Liver (tissue), 9 donors: ENCODE measurements around the gene PERCC1. TPM values are rescaled to one million over a fixed set of nuclear protein-coding genes. Genes with fewer than 3 reads are reported as not detected.

Experiments
- DNase-seq: peaks from one replicate; pipeline ENCODE4 v3.0.0-alpha.2; 2017; ENCODE audit warnings: low spot score
- H3K27ac ChIP-seq, 2 donors: one replicate each; pipeline ENCODE4 v1.7.0; 2013; ENCODE audit warnings: inconsistent platforms in 2 of 2, low read length in 2 of 2, control low read depth in 1 of 2, low read depth in 1 of 2, mild to moderate bottlenecking in 1 of 2
- H3K27me3 ChIP-seq, 4 donors: one replicate each; pipeline versions ENCODE4 v1.6.1 to v1.7.0; 2013; ENCODE audit warnings: low read length in 3 of 4, inconsistent platforms in 1 of 4, mild to moderate bottlenecking in 1 of 4, moderate library complexity in 1 of 4; ENCODE audit not compliant: control insufficient read depth in 4 of 4, insufficient read depth in 4 of 4
- H3K36me3 ChIP-seq, 4 donors: one replicate each; pipeline versions ENCODE4 v1.6.1 to v1.7.0; 2013; ENCODE audit warnings: low read length in 3 of 4, mild to moderate bottlenecking in 3 of 4, low read depth in 1 of 4, moderate library complexity in 1 of 4; ENCODE audit not compliant: control insufficient read depth in 4 of 4, insufficient read depth in 3 of 4
- H3K4me1 ChIP-seq, 4 donors: one replicate each; pipeline versions ENCODE4 v1.6.1 to v1.7.0; 2013; ENCODE audit warnings: low read length in 3 of 4, mild to moderate bottlenecking in 3 of 4, moderate library complexity in 1 of 4; ENCODE audit not compliant: control insufficient read depth in 4 of 4, insufficient read depth in 4 of 4
- H3K4me3 ChIP-seq, 3 donors: one replicate each; pipeline versions ENCODE4 v1.6.1 to v1.7.0; 2013; ENCODE audit warnings: low read length in 3 of 3, control low read depth in 1 of 3, low read depth in 1 of 3, mild to moderate bottlenecking in 1 of 3
- H3K9ac ChIP-seq, 2 donors: one replicate each; pipeline ENCODE4 v1.7.0; 2013; ENCODE audit warnings: low read length in 2 of 2, mild to moderate bottlenecking in 2 of 2, moderate library complexity in 2 of 2, control low read depth in 1 of 2, low read depth in 1 of 2
- H3K9me3 ChIP-seq, 4 donors: one replicate each; pipeline versions ENCODE4 v1.6.1 to v1.7.0; 2013; ENCODE audit warnings: low read length in 3 of 4; ENCODE audit not compliant: control insufficient read depth in 4 of 4
- ATF3 ChIP-seq: IDR thresholded peaks from 2 replicates; pipeline ENCODE4 v1.6.1; 2016; ENCODE audit warnings: antibody characterized with exemption
- EGR1 ChIP-seq, 2 donors: IDR thresholded peaks; 2 replicates each; pipeline ENCODE4 v1.6.1; 2016 to 2018; ENCODE audit warnings: antibody characterized with exemption in 2 of 2, low read depth in 2 of 2
- FOXA1 ChIP-seq: IDR thresholded peaks from 2 replicates; pipeline ENCODE4 v1.6.1; 2016; ENCODE audit warnings: antibody characterized with exemption
- FOXA2 ChIP-seq: IDR thresholded peaks from 2 replicates; pipeline ENCODE4 v1.6.1; 2016; ENCODE audit warnings: antibody characterized with exemption
- HNF4A ChIP-seq, 2 donors: conservative IDR thresholded peaks; 2 replicates each; pipeline ENCODE4 v1.6.1; 2016; ENCODE audit warnings: antibody characterized with exemption in 2 of 2, mild to moderate bottlenecking in 2 of 2
- JUND ChIP-seq, 2 donors: IDR thresholded peaks; 2 replicates each; pipeline ENCODE4 v1.6.1; 2016; ENCODE audit warnings: antibody characterized with exemption in 2 of 2
- REST ChIP-seq: IDR thresholded peaks from 2 replicates; pipeline ENCODE4 v1.6.1; 2016; ENCODE audit warnings: antibody characterized with exemption, mild to moderate bottlenecking
- TAF1 ChIP-seq: conservative IDR thresholded peaks from 2 replicates; pipeline ENCODE4 v1.6.1; 2016; ENCODE audit warnings: antibody characterized with exemption, mild to moderate bottlenecking
- YY1 ChIP-seq: IDR thresholded peaks from 2 replicates; pipeline ENCODE4 v1.6.1; 2016; ENCODE audit warnings: antibody characterized with exemption, mild to moderate bottlenecking
- ZBTB33 ChIP-seq: IDR thresholded peaks from 2 replicates; pipeline ENCODE4 v1.6.1; 2016; ENCODE audit warnings: antibody characterized with exemption
- WGBS: extraction: QIAGEN DNeasy Blood & Tissue Kit; methylation state at CpG from one replicate; pipeline ENCODE4 v1.1.7; 2013; 5-methylcytosine and 5-hydroxymethylcytosine counted together
- polyA plus RNA-seq, 2 donors: library from polyadenylated mRNA; stranded (reverse) in 1 of 2; unstranded in 1 of 2; fragments of 200-250 nt in 1 of 2; fragments of >200 nt in 1 of 2; fragmentation: Nextera tagmentation in 1 of 2; extraction: Ambion mirVana in 1 of 2; gene quantifications; one replicate each; pipeline versions ENCODE4 v1.2.1 to v1.2.3, GENCODE V29; 2013 to 2015
- total RNA-seq, 2 donors: library from RNA; depleted of rRNA; stranded (reverse); fragments of >200 nt; gene quantifications; one replicate each; pipeline ENCODE4 v1.2.3, GENCODE V29; 2014
- donor health status: healthy.
- donor health status: healthy.
- donor health status: healthy.
- donor health status: healthy.
- donor health status: healthy.

The PERCC1 gene
- total and polyA plus RNA-seq, 4 donors = 0.50 to 4.7 TPM; not detected in 2

- TF ChIP-seq REST = no peak
- TF ChIP-seq JUND (IDR thresholded peaks at IDR 0.05) = no peak
Observed at GRCh38 chr16:1436731-1437355, 6.0 kb downstream of the PERCC1 start (continued).

- Histone ChIP-seq H3K4me3 (no peak overlapping the region), H3K9me3 (no peaks in the 10 kb centered on the region), H3K36me3 (no peaks in the 10 kb centered on the region), H3K27ac (no peak overlapping the region), H3K27me3 (no peaks in the 10 kb centered on the region), H3K4me1 (no peaks in the 10 kb centered on the region), H3K9ac (no peak overlapping the region)
- WGBS = 90% methylated on average over 22 of the region's 22 CpGs
- no peak for DNase-seq
- TF ChIP-seq ZBTB33 (no peak), EGR1 (IDR thresholded peaks at IDR 0.05; ENCODE audit: low read depth in 2 of 2) (no peak), HNF4A (conservative IDR thresholded peaks at IDR 0.05) (no peak), ATF3 (no peak), FOXA1 (no peak), FOXA2 (no peak), REST (no peak), JUND (IDR thresholded peaks at IDR 0.05) (no peak), TAF1 (no peak), YY1 (no peak)
Observed at GRCh38 chr16:1437606-1438005, 6.7 kb downstream of the PERCC1 start.
